MV-4-11 (cell line): Measurements from ENCODE around the gene GSTM1.
"Not testable (repeated sequence)": the region's sequence is repeated elsewhere in the genome, so short reads cannot be mapped to it uniquely, and the experiment has no call there.

Experiments used
- DNase-seq: peaks from one replicate; lab custom pipeline; 2025; lab: John Stamatoyannopoulos, UW

Gene GSTM1

GRCh38 chr1:109697066-109697465 lies 9.4 kb downstream of the GSTM1 start:
- DNase-seq = no peak

- DNase-seq = not testable (repeated sequence)
These were observed 10.2 kb downstream of the GSTM1 start for GRCh38 chr1:109697861-109698260.

GRCh38 chr1:109702940-109703339 lies 15.3 kb downstream of the GSTM1 start:
- DNase-seq = not testable (repeated sequence)

GRCh38 chr1:109704173-109704572 lies 16.6 kb downstream of the GSTM1 start:
- no peak for DNase-seq

- no peak for DNase-seq
These were observed 17.8 kb downstream of the GSTM1 start for GRCh38 chr1:109705411-109705810.

- not testable (repeated sequence) for DNase-seq
These were observed 21.3 kb downstream of the GSTM1 start for GRCh38 chr1:109708949-109709348.

- DNase-seq = not testable (repeated sequence)
These were observed 22.2 kb downstream of the GSTM1 start for GRCh38 chr1:109709822-109710221.

GRCh38 chr1:109711593-109712320 lies 24.1 kb downstream of the GSTM1 start, which contains the start of gene GSTM5:
TSS of gene GSTM5 (plus strand) at chr1:109712251. CDS start at chr1:109712313, 62 bp downstream.
- not testable (repeated sequence) for DNase-seq

- DNase-seq = no peak
These were observed 24.8 kb downstream of the GSTM1 start for GRCh38 chr1:109712321-109712864.

- DNase-seq = no peak
These were observed 26.0 kb downstream of the GSTM1 start for GRCh38 chr1:109713636-109714035.

GRCh38 chr1:109714661-109715372 lies 27.2 kb downstream of the GSTM1 start:
- no peak for DNase-seq

- DNase-seq = no peak
These were observed 28.5 kb downstream of the GSTM1 start for GRCh38 chr1:109716121-109716520.

- DNase-seq = no peak
These were observed 29.0 kb downstream of the GSTM1 start for GRCh38 chr1:109716570-109717090.

GRCh38 chr1:109717729-109718128 lies 30.1 kb downstream of the GSTM1 start:
- DNase-seq = no peak

GRCh38 chr1:109718495-109718894 lies 30.9 kb downstream of the GSTM1 start:
- DNase-seq = no peak

GRCh38 chr1:109719337-109719837 lies 31.8 kb downstream of the GSTM1 start:
- no peak for DNase-seq

GRCh38 chr1:109721042-109721441 lies 33.4 kb downstream of the GSTM1 start:
- peak; percentile 4 for DNase-seq

- no peak for DNase-seq
These were observed 34.4 kb downstream of the GSTM1 start for GRCh38 chr1:109721971-109722370.

GRCh38 chr1:109722908-109723691 lies 35.5 kb downstream of the GSTM1 start:
- no peak for DNase-seq

GRCh38 chr1:109724933-109725332 lies 37.3 kb downstream of the GSTM1 start:
- DNase-seq = no peak

- DNase-seq = no peak
These were observed 37.9 kb downstream of the GSTM1 start for GRCh38 chr1:109725510-109725909.

- DNase-seq = no peak
These were observed 38.4 kb downstream of the GSTM1 start for GRCh38 chr1:109726007-109726406.
